ENCODE measurements around the gene KDELR3.
"Not testable (repeated sequence)": the region's sequence is repeated elsewhere in the genome, so short reads cannot be mapped to it uniquely, and the experiment has no call there.

KDELR3 gene

GRCh38 chr22:38461414-38462081 is 6.3 kb upstream of the KDELR3 start:
- no peak for DNase-seq (ENCODE audit: insufficient read length)
- no peak for FAIRE-seq
- no peak for TF ChIP-seq POLR2A (IDR thresholded peaks at IDR 0.05; ENCODE audit: low read depth, low read length)
- no peak for TF ChIP-seq TAF1 (IDR thresholded peaks at IDR 0.05; ENCODE audit: borderline replicate concordance, low read depth, low read length)
- no peak for TF ChIP-seq POLR2AphosphoS5 (IDR thresholded peaks at IDR 0.05; ENCODE audit: low read depth, low read length)

DNA sequence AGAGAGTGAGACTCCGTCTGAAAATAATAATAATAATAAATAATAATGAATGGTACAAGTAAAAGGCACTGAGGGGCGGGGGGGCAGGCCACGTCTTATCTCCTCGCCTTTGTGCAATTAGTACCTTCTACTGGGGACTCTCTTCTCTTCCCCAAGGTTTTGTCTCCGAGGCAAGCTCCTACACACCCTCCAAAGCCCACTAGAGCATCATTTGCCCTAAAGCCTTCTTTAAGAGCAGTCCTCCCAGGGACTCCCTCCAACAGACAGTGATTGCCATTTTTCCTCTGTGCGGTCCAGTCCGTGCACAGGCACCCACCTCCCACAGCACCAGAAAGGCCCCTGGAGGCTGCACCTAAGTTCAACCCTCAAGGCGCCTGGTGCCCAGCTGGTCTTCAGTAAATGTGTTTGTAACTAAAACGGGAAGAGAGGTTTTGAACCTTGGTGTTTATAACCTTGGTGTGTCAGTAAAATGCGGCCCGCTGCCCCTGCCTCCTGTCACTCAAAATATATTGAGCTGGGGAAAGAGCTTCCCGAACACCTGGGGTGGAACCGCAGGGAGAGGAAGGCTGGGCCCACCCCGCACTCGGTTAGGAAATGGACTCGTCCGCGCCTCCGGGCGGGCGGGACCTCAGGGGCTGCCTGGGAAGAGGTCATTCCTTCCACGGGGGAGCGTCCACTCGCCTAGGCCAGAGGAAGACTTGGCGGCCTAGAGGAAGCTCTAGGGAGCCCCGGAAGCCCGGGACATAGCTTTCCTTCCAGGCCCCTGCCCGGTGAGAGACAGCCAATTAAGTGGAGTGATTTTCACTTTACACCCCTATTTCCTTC is 4.7 kb upstream of the KDELR3 start:
- no peak for DNase-seq (ENCODE audit: insufficient read length)
- no peak for TF ChIP-seq TAF1 (IDR thresholded peaks at IDR 0.05; ENCODE audit: borderline replicate concordance, low read depth, low read length)
- no peak for TF ChIP-seq POLR2A (IDR thresholded peaks at IDR 0.05; ENCODE audit: low read depth, low read length)
- no peak for TF ChIP-seq POLR2AphosphoS5 (IDR thresholded peaks at IDR 0.05; ENCODE audit: low read depth, low read length)
- FAIRE-seq: no peak

- FAIRE-seq (no peak), DNase-seq (ENCODE audit: insufficient read length) (no peak)
- no peak for TF ChIP-seq TAF1 (IDR thresholded peaks at IDR 0.05; ENCODE audit: borderline replicate concordance, low read depth, low read length)
- no peak for TF ChIP-seq POLR2AphosphoS5 (IDR thresholded peaks at IDR 0.05; ENCODE audit: low read depth, low read length)
- no peak for TF ChIP-seq POLR2A (IDR thresholded peaks at IDR 0.05; ENCODE audit: low read depth, low read length)
These were observed 2.8 kb upstream of the KDELR3 start for GRCh38 chr22:38464992-38465672.

GRCh38 chr22:38465673-38466490 is 2.0 kb upstream of the KDELR3 start:
- FAIRE-seq: no peak
- no peak for TF ChIP-seq TAF1 (IDR thresholded peaks at IDR 0.05; ENCODE audit: borderline replicate concordance, low read depth, low read length)
- TF ChIP-seq POLR2A (IDR thresholded peaks at IDR 0.05; ENCODE audit: low read depth, low read length): no peak
- no peak for TF ChIP-seq POLR2AphosphoS5 (IDR thresholded peaks at IDR 0.05; ENCODE audit: low read depth, low read length)

GRCh38 chr22:38467438-38467903 is 425 bp upstream of the KDELR3 start:
- FAIRE-seq (no peak), DNase-seq (ENCODE audit: insufficient read length) (no peak)
- no peak for TF ChIP-seq POLR2A (IDR thresholded peaks at IDR 0.05; ENCODE audit: low read depth, low read length)
- no peak for TF ChIP-seq POLR2AphosphoS5 (IDR thresholded peaks at IDR 0.05; ENCODE audit: low read depth, low read length)
- no peak for TF ChIP-seq TAF1 (IDR thresholded peaks at IDR 0.05; ENCODE audit: borderline replicate concordance, low read depth, low read length)

More at GRCh38 chr22:38465673-38466490, 2.0 kb upstream of the KDELR3 start:
- no peak for DNase-seq (ENCODE audit: insufficient read length)

GRCh38 chr22:38468443-38469305 is 778 bp downstream of the KDELR3 start:
- FAIRE-seq (no peak), DNase-seq (ENCODE audit: insufficient read length) (no peak)
- TF ChIP-seq TAF1 (IDR thresholded peaks at IDR 0.05; ENCODE audit: borderline replicate concordance, low read depth, low read length): no peak
- TF ChIP-seq POLR2A (IDR thresholded peaks at IDR 0.05; ENCODE audit: low read depth, low read length): no peak

- FAIRE-seq (no peak), DNase-seq (ENCODE audit: insufficient read length) (no peak)
- TF ChIP-seq POLR2A (IDR thresholded peaks at IDR 0.05; ENCODE audit: low read depth, low read length) (no peak), POLR2AphosphoS5 (IDR thresholded peaks at IDR 0.05; ENCODE audit: low read depth, low read length) (no peak), TAF1 (IDR thresholded peaks at IDR 0.05; ENCODE audit: borderline replicate concordance, low read depth, low read length) (no peak)
These were observed 1.4 kb downstream of the KDELR3 start for GRCh38 chr22:38469306-38469781.

GRCh38 chr22:38470179-38470578 is 2.3 kb downstream of the KDELR3 start:
- not testable (repeated sequence) for DNase-seq (ENCODE audit: insufficient read length); FAIRE-seq

DNA sequence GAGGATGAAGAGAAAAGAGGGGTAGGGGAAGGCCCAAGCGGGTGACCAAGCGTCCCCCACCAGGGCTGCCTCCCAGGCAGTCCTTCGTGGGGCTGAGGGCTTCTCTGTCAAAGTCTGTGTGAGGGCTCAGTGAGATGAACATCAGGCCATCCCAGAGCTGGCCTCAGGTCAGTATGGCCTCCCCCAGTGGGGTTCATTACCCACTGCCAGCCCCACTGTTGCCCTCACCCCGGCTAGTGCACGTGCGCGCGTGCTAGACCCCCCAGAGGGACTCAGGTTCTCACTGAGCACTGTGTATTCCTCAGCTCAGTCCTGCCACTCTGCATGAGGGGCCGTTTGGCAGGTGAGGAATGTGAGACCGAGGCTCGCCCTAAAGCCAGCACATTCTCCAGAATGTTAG is 3.3 kb downstream of the KDELR3 start:
- TF ChIP-seq POLR2A (IDR thresholded peaks at IDR 0.05; ENCODE audit: low read depth, low read length) (no peak), TAF1 (IDR thresholded peaks at IDR 0.05; ENCODE audit: borderline replicate concordance, low read depth, low read length) (no peak), POLR2AphosphoS5 (IDR thresholded peaks at IDR 0.05; ENCODE audit: low read depth, low read length) (no peak)
- FAIRE-seq (no peak), DNase-seq (ENCODE audit: insufficient read length) (no peak)

DNA sequence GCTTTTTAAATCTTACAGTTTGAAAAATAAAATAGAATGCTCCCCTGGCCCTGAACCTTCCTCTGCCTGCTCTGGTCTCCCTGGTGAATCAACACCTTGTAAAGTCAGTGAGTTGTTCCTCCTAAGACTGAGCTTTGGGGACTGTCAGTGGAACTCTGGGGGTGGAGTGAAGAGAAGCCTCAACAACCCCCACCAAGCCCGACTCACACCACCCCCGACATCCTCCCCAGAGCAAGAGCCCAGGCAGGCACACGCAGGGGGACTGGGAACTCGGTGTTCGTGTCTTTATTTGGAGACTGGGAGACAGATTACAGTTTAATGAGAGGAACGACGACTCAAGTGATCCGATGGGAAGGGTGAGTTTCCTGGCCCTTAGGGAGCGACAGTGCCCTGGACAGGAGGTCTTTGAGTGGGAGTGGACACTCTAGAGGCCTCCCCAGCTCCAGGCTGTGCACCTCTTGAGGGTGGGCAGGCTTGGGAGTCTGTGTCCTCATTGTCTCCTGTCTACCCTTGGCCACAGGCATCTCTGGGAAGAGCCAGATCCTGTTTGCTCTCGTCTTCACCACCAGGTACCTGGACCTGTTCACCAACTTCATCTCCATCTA is 6.2 kb downstream of the KDELR3 start:
- no peak for FAIRE-seq
- DNase-seq (ENCODE audit: insufficient read length): no peak
- TF ChIP-seq POLR2A (IDR thresholded peaks at IDR 0.05; ENCODE audit: low read depth, low read length) (no peak), TAF1 (IDR thresholded peaks at IDR 0.05; ENCODE audit: borderline replicate concordance, low read depth, low read length) (no peak), POLR2AphosphoS5 (IDR thresholded peaks at IDR 0.05; ENCODE audit: low read depth, low read length) (no peak)

Data from GM12892 (cell line).